Body of pancreas (tissue), 4 donors: ENCODE results near the gene COL6A3.

ENCODE experiments used
- POLR2A ChIP-seq, 3 donors: fragments of 450-650 bp; IDR thresholded peaks; one replicate each; pipeline ENCODE4 v1.6.1; 2016; ENCODE audit warnings: antibody characterized with exemption in 3 of 3, mild to moderate bottlenecking in 2 of 3
- TF ChIP-seq, protein P1 (sequence below), 7 experiments: fragments of 450-650 bp in 4 of 7; fragments of 200-600 bp in 3 of 7; sonication (generic) in 3 of 7; IDR thresholded peaks; one replicate each; pipeline ENCODE4 v1.5.1; 2016 to 2019; ENCODE audit warnings: antibody characterized with exemption in 7 of 7

- no peak for TF ChIP-seq POLR2A (IDR thresholded peaks at IDR 0.05)
- TF ChIP-seq, protein P1, sequence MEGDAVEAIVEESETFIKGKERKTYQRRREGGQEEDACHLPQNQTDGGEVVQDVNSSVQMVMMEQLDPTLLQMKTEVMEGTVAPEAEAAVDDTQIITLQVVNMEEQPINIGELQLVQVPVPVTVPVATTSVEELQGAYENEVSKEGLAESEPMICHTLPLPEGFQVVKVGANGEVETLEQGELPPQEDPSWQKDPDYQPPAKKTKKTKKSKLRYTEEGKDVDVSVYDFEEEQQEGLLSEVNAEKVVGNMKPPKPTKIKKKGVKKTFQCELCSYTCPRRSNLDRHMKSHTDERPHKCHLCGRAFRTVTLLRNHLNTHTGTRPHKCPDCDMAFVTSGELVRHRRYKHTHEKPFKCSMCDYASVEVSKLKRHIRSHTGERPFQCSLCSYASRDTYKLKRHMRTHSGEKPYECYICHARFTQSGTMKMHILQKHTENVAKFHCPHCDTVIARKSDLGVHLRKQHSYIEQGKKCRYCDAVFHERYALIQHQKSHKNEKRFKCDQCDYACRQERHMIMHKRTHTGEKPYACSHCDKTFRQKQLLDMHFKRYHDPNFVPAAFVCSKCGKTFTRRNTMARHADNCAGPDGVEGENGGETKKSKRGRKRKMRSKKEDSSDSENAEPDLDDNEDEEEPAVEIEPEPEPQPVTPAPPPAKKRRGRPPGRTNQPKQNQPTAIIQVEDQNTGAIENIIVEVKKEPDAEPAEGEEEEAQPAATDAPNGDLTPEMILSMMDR (IDR thresholded peaks at IDR 0.05): no peak
Measured at GRCh38 chr2:237287872-237288271, 126.1 kb downstream of the COL6A3 start.
